CD4-positive, alpha-beta T cell (primary cell): Measurements from ENCODE around the gene DOCK2. TPM values are rescaled to one million over a fixed set of nuclear protein-coding genes. Genes with fewer than 3 reads are reported as not detected.

ENCODE experiments used
- ATAC-seq: fragments of 200-7000 bp; cut with Tn5 transposase; one replicate; pipeline ENCODE4 v1.10.0; 2022; ENCODE audit warnings: mild to moderate bottlenecking; ENCODE audit not compliant: poor library complexity
- CTCF ChIA-PET: fragments of 350-600 bp; sonication (Branson Sonifier 250); formaldehyde crosslinking; loops from one replicate; lab custom pipeline; 2021; ENCODE audit warnings: antibody characterized with exemption, inconsistent platforms; lab: Charles Lee
- POLR2A ChIA-PET: fragments of 350-600 bp; sonication (Branson Sonifier 250); formaldehyde crosslinking; loops from one replicate; lab custom pipeline; 2021; ENCODE audit warnings: antibody characterized with exemption, inconsistent platforms; lab: Charles Lee
- DNase-seq, 14 experiments: peaks; one replicate each; pipeline ENCODE4 v3.0.0-alpha.2; 2013 to 2020; ENCODE audit warnings: mixed read lengths in 2 of 14
- H3K27ac ChIP-seq, 2 donors: one replicate each; pipeline versions ENCODE4 v1.5.1 to v1.7.0; 2013; ENCODE audit warnings: low read length in 2 of 2, low read depth in 1 of 2, mild to moderate bottlenecking in 1 of 2
- H3K27me3 ChIP-seq, 2 experiments: 1 replicate in 1 of 2; 2 replicates in 1 of 2; pipeline versions ENCODE4 v1.6.1 to v1.7.0; 2013; ENCODE audit warnings: low read length in 2 of 2, control low read depth in 1 of 2, mild to moderate bottlenecking in 1 of 2, moderate library complexity in 1 of 2; ENCODE audit not compliant: insufficient read depth in 2 of 2, control insufficient read depth in 1 of 2
- H3K36me3 ChIP-seq: one replicate; pipeline ENCODE4 v1.6.1; 2013; ENCODE audit warnings: low read length, control low read depth; ENCODE audit not compliant: insufficient read depth
- H3K4me1 ChIP-seq: one replicate; pipeline ENCODE4 v1.6.1; 2013; ENCODE audit warnings: low read length, control low read depth; ENCODE audit not compliant: insufficient read depth
- H3K4me3 ChIP-seq: one replicate; pipeline ENCODE4 v1.5.1; 2013; ENCODE audit warnings: mild to moderate bottlenecking, low read length, moderate library complexity
- H3K9me3 ChIP-seq, 2 experiments: 1 replicate in 1 of 2; 2 replicates in 1 of 2; pipeline versions ENCODE4 v1.6.1 to v1.7.0; 2013; ENCODE audit warnings: low read length in 2 of 2, mild to moderate bottlenecking in 2 of 2, control low read depth in 1 of 2, moderate library complexity in 1 of 2; ENCODE audit not compliant: control insufficient read depth in 1 of 2, insufficient read depth in 1 of 2
- H3K27ac Mint-ChIP-seq: one replicate; pipeline ENCODE4 v1.8.0; 2020; ENCODE audit warnings: mixed read lengths
- H3K27me3 Mint-ChIP-seq: one replicate; pipeline ENCODE4 v1.8.0; 2021; ENCODE audit warnings: mixed read lengths
- H3K36me3 Mint-ChIP-seq: one replicate; pipeline ENCODE4 v1.8.0; 2021; ENCODE audit warnings: low read depth, mixed read lengths
- H3K4me1 Mint-ChIP-seq: one replicate; pipeline ENCODE4 v1.8.0; 2021; ENCODE audit warnings: low read depth, mixed read lengths
- H3K4me3 Mint-ChIP-seq: one replicate; pipeline ENCODE4 v1.8.0; 2020; ENCODE audit warnings: mild to moderate bottlenecking, mixed read lengths
- H3K9me3 Mint-ChIP-seq: one replicate; pipeline ENCODE4 v1.8.0; 2020; ENCODE audit warnings: mixed read lengths
- intact Hi-C, 2 experiments: fragments of 100-400 bp; cut with DNase I in 1 of 2; cut with micrococcal nuclease in 1 of 2; formaldehyde crosslinking; loops; one replicate each; pipeline versions ENCODE4 v1.15.1 to v1.9.0; 2023 to 2025; cut with DNase I, micrococcal nuclease
- total RNA-seq, 174 experiments: library from RNA in 2 of 174; stranded (reverse) in 2 of 174; gene quantifications; one replicate each; pipeline ENCODE4 v1.2.3 and lab custom pipeline; 2021 to 2026
- TF ChIP-seq, protein P1 (sequence below): fragments of 200-600 bp; IDR thresholded peaks from one replicate; pipeline ENCODE4 v1.8.0; 2022; ENCODE audit warnings: antibody characterized with exemption, mild to moderate bottlenecking

DOCK2 gene
- total RNA-seq, 2 experiments from 2014 or later: 220 to 229 TPM

DNA sequence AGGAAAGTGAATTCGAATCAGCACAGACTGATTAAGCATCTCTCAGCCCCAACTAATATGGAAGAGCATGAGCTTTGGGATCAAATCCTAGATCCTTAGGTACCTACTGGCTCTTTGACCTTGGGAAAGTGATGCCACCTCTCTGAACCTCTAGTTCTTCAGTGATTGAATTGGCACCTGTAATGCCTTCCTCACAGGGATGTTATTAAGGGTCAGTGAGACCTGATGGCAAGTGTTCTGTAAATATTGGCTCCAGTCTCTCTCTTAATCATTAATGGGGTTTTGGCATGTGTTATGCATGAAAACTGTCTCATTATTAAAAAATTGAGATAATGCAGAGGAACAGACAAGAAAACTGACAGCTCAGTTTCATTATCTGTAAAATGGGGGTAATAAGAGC lies 227.4 kb downstream of the DOCK2 start:
- H3K4me3 ChIP-seq: no peak overlapping the region
- H3K27me3 ChIP-seq: no peaks in the 10 kb centered on the region
- intact Hi-C loops: no loop called here
- Mint-ChIP-seq H3K4me3 (no peak overlapping the region), H3K4me1 (peaks cover 19% of the 10 kb centered on the region), H3K27me3 (no peaks in the 10 kb centered on the region), H3K27ac (no peak overlapping the region), H3K9me3 (no peaks in the 10 kb centered on the region), H3K36me3 (peaks cover 81% of the 10 kb centered on the region)
- no peak overlapping the region for H3K27ac ChIP-seq
- H3K36me3 ChIP-seq: peaks cover 38% of the 10 kb centered on the region
- ChIA-PET POLR2A (no interaction called here), CTCF (no interaction called here)
- no peaks in the 10 kb centered on the region for H3K9me3 ChIP-seq
- TF ChIP-seq, protein P1, sequence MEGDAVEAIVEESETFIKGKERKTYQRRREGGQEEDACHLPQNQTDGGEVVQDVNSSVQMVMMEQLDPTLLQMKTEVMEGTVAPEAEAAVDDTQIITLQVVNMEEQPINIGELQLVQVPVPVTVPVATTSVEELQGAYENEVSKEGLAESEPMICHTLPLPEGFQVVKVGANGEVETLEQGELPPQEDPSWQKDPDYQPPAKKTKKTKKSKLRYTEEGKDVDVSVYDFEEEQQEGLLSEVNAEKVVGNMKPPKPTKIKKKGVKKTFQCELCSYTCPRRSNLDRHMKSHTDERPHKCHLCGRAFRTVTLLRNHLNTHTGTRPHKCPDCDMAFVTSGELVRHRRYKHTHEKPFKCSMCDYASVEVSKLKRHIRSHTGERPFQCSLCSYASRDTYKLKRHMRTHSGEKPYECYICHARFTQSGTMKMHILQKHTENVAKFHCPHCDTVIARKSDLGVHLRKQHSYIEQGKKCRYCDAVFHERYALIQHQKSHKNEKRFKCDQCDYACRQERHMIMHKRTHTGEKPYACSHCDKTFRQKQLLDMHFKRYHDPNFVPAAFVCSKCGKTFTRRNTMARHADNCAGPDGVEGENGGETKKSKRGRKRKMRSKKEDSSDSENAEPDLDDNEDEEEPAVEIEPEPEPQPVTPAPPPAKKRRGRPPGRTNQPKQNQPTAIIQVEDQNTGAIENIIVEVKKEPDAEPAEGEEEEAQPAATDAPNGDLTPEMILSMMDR: no peak
- no peak for DNase-seq
- no peaks in the 10 kb centered on the region for H3K4me1 ChIP-seq
- ATAC-seq: no peak

DNA sequence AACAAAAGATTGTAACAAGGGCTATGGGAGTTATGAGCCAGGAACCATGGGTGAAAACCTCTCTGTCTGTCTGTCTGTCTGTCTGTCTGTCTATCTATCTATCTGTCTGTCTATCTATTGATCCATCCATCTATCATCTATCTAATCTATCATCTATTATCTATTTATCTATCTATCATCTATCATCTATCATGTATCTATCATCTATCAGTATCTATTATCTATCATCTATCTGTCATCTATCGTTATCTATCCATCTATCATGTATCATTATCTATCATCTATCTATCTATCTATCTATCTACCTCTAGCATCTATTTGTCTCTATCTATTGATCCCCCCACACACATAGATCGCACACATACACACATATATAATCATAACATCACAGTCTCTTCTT lies 230.3 kb downstream of the DOCK2 start:
- no peaks in the 10 kb centered on the region for H3K27me3 Mint-ChIP-seq
- intact Hi-C loops: no loop called here
- CTCF ChIA-PET: no interaction called here

DNA sequence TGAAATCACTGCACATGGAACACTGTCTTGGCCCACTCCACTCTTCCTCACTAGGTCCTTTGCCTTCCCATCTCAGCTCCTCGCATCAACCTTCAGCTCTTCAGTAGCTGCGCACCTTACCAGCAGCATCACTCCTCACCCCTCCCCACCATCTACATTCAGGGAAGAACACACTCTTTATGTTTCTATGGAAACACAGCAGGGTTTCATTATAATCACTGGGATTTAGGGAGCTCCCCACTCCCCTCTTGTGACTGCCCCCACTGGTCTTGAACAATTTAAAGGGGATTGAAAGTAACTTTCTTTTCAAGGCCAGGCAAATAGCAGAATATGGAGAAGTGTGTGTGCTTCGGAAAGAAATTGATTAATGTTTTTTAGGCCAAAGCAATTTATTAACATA lies 232.0 kb downstream of the DOCK2 start:
- CTCF ChIA-PET: no interaction called here
- intact Hi-C loops: no loop called here

More for the DNA sequence above, 230.3 kb downstream of the DOCK2 start:
- ATAC-seq: no peak
- no peak for DNase-seq
- H3K9me3 Mint-ChIP-seq: no peaks in the 10 kb centered on the region
- H3K4me1 Mint-ChIP-seq: no peaks in the 10 kb centered on the region
- Histone ChIP-seq H3K4me1 (no peaks in the 10 kb centered on the region), H3K4me3 (no peak overlapping the region), H3K27ac (no peak overlapping the region), H3K27me3 (no peaks in the 10 kb centered on the region), H3K36me3 (peaks cover 50% of the 10 kb centered on the region), H3K9me3 (no peaks in the 10 kb centered on the region)
- H3K36me3 Mint-ChIP-seq: peaks cover 82% of the 10 kb centered on the region
- TF ChIP-seq, protein P1: no peak
- no peak overlapping the region for H3K27ac Mint-ChIP-seq
- no peak overlapping the region for H3K4me3 Mint-ChIP-seq
- POLR2A ChIA-PET: no interaction called here

More for the DNA sequence above, 232.0 kb downstream of the DOCK2 start:
- H3K4me3 ChIP-seq: no peak overlapping the region
- TF ChIP-seq, protein P1: no peak
- Mint-ChIP-seq H3K4me1 (no peaks in the 10 kb centered on the region), H3K4me3 (no peak overlapping the region), H3K9me3 (no peaks in the 10 kb centered on the region), H3K27ac (no peak overlapping the region), H3K36me3 (peaks cover 78% of the 10 kb centered on the region), H3K27me3 (no peaks in the 10 kb centered on the region)
- no peak overlapping the region for H3K27ac ChIP-seq
- H3K36me3 ChIP-seq: peaks cover 41% of the 10 kb centered on the region
- no peak for DNase-seq
- H3K4me1 ChIP-seq: no peaks in the 10 kb centered on the region
- no peaks in the 10 kb centered on the region for H3K27me3 ChIP-seq
- no peak for ATAC-seq
- H3K9me3 ChIP-seq: no peaks in the 10 kb centered on the region
- POLR2A ChIA-PET: no interaction called here
